HepG2 (cell line): Measurements from ENCODE around the gene SRRM3. TPM values are rescaled to one million over a fixed set of nuclear protein-coding genes. Genes with fewer than 3 reads are reported as not detected.
"Not testable (repeated sequence)": the region's sequence is repeated elsewhere in the genome, so short reads cannot be mapped to it uniquely, and the experiment has no call there.

Experiments
- ATAC-seq: fragments of 200-7000 bp; cut with Tn5 transposase; 3 replicates; pipeline ENCODE4 v1.9.1; 2020; ENCODE audit warnings: mild to moderate bottlenecking, moderate library complexity
- BruUV-seq: library from RNA; stranded (reverse); fragments of 400-500 nt; replicated peaks from 2 replicates; lab custom pipeline; 2021; lab: Mats Ljungman, UMichigan
- CTCF ChIA-PET: fragments of 300-600 bp; formaldehyde crosslinking; extraction: SDS; loops from one replicate; lab custom pipeline; 2021; ENCODE audit warnings: low total read pairs, inconsistent platforms, low intra/inter-chr PET ratio; lab: Yijun Ruan, JAX
- POLR2A ChIA-PET: fragments of 350-600 bp; sonication (Branson Sonifier 250); formaldehyde crosslinking; loops from one replicate; lab custom pipeline; 2020; ENCODE audit warnings: antibody characterized with exemption, inconsistent platforms; lab: Yijun Ruan, JAX
- DNase-seq: peaks from one replicate; pipeline ENCODE4 v3.0.0-alpha.2; 2015; ENCODE audit warnings: low spot score
- FAIRE-seq: peaks from 3 replicates; lab custom pipeline; 2011; peaks lifted over from hg19 to GRCh38; lab: Jason Lieb, UNC
- H2AFZ ChIP-seq: one replicate; pipeline ENCODE4 v1.6.1; 2011; ENCODE audit warnings: low read length, inconsistent platforms
- H3K27ac ChIP-seq: fragments of 300-600 bp; 3 replicates; pipeline ENCODE4 v1.8.0; 2011; ENCODE audit warnings: mixed run types, mild to moderate bottlenecking, mixed read lengths, low read length, inconsistent platforms; ENCODE audit not compliant: insufficient read depth; ENCODE audit errors: extremely low read length
- H3K27me3 ChIP-seq, 2 experiments: fragments of 200-600 bp in 1 of 2; 2 replicates in 1 of 2; 3 replicates in 1 of 2; pipeline versions ENCODE4 v1.6.0 to v1.8.0; 2011; ENCODE audit warnings: low read length in 2 of 2, mild to moderate bottlenecking in 2 of 2, moderate library complexity in 2 of 2, inconsistent platforms in 1 of 2; ENCODE audit not compliant: insufficient read depth in 2 of 2, control insufficient read depth in 1 of 2
- H3K36me3 ChIP-seq, 2 experiments: fragments of 200-600 bp in 1 of 2; replicated peaks in 1 of 2; 2 replicates in 1 of 2; 3 replicates in 1 of 2; pipeline versions ENCODE4 v1.5.1 to v1.8.0; 2011; ENCODE audit warnings: low read length in 2 of 2, inconsistent platforms in 1 of 2; ENCODE audit not compliant: insufficient read depth in 2 of 2, control insufficient read depth in 1 of 2
- H3K4me1 ChIP-seq: 2 replicates; pipeline ENCODE4 v1.5.1; 2012; ENCODE audit warnings: low read length, inconsistent platforms; ENCODE audit not compliant: insufficient read depth
- H3K4me2 ChIP-seq: 2 replicates; pipeline ENCODE4 v1.6.0; 2011; ENCODE audit warnings: low read depth, low read length, inconsistent platforms
- H3K4me3 ChIP-seq, 3 experiments: fragments of 200-600 bp in 1 of 3; sonication (generic), shearing (Covaris generic) in 1 of 3; replicated peaks in 1 of 3; 2 replicates each; pipeline ENCODE4 v1.5.1; 2011 to 2016; ENCODE audit warnings: low read length in 3 of 3, inconsistent platforms in 2 of 3, low read depth in 2 of 3, mild to moderate bottlenecking in 2 of 3, control low read depth in 1 of 3, mixed read lengths in 1 of 3; ENCODE audit not compliant: insufficient read depth in 1 of 3
- H3K79me2 ChIP-seq: one replicate; pipeline ENCODE4 v1.6.1; 2011; ENCODE audit warnings: low read length, inconsistent platforms; ENCODE audit not compliant: insufficient read depth
- H3K9ac ChIP-seq: 2 replicates; pipeline ENCODE4 v1.6.0; 2011; ENCODE audit warnings: mild to moderate bottlenecking, low read depth, low read length, inconsistent platforms; ENCODE audit not compliant: insufficient read depth
- H3K9me3 ChIP-seq: 2 replicates; pipeline ENCODE4 v1.5.1; 2012; ENCODE audit warnings: mild to moderate bottlenecking, low read length
- H4K20me1 ChIP-seq: 2 replicates; pipeline ENCODE4 v1.6.0; 2011; ENCODE audit warnings: inconsistent platforms, mild to moderate bottlenecking, low read length, moderate library complexity; ENCODE audit not compliant: insufficient read depth
- IRF2 ChIP-seq: IDR thresholded peaks from 2 replicates; pipeline ENCODE4 v1.6.1; 2018; ENCODE audit warnings: missing genetic modification reagents, missing compliant biosample characterization
- NCOR1 ChIP-seq: fragments of 200-600 bp; sonication (generic); IDR thresholded peaks from 2 replicates; pipeline ENCODE4 v1.7.0; 2017; ENCODE audit warnings: antibody characterized with exemption, low read length, borderline replicate concordance
- SRF ChIP-seq: IDR thresholded peaks from 2 replicates; pipeline ENCODE4 v1.6.1; 2011; ENCODE audit warnings: mild to moderate bottlenecking, low read depth, low read length, moderate library complexity
- ZNF121 ChIP-seq: sonication (generic); formaldehyde crosslinking; IDR thresholded peaks from 2 replicates; pipeline ENCODE4 v1.5.0; 2020; ENCODE audit warnings: mild to moderate bottlenecking, missing genetic modification reagents
- ZNF564 ChIP-seq: sonication (generic); formaldehyde crosslinking; IDR thresholded peaks from 2 replicates; pipeline ENCODE4 v1.8.1; 2023; ENCODE audit warnings: mild to moderate bottlenecking, missing genetic modification reagents
- WGBS: methylation state at CpG from one replicate; pipeline ENCODE4 v1.1.6; 2017; ENCODE audit warnings: low lambda C conversion rate; 5-methylcytosine and 5-hydroxymethylcytosine counted together
- in situ Hi-C: cut with HindIII; loops from 2 replicates; pipeline ENCODE4 v1.10.0; 2017; ENCODE audit warnings: low pct_unique_long_range_greater_than_20kb; ENCODE audit not compliant: extremely low pct_ligation_motif_present
- intact Hi-C: fragments of 100-400 bp; cut with micrococcal nuclease; formaldehyde crosslinking; loops from one replicate; pipeline ENCODE4 v1.10.0; 2022; ENCODE audit not compliant: unreplicated experiment
- polyA plus RNA-seq, 8 experiments: library from polyadenylated mRNA; depleted of rRNA in 3 of 8; stranded (reverse) in 7 of 8; unstranded in 1 of 8; fragments of >200 nt; fragmentation: Illumina TruSeq in 4 of 8; extraction: Trizol in 4 of 8; gene quantifications; 2 replicates each; pipeline versions ENCODE4 v1.2.1 to v1.2.3, GENCODE V29; 2011 to 2016; ENCODE audit warnings: low read depth in 4 of 8, missing spikeins in 1 of 8, mixed read lengths in 1 of 8; ENCODE audit not compliant: insufficient read depth in 1 of 8
- total RNA-seq, 5 experiments: library from RNA; depleted of rRNA; stranded (reverse); fragments of >200 nt; fragmentation: Illumina TruSeq; extraction: Trizol; gene quantifications; 2 replicates each; pipeline ENCODE4 v1.2.3, GENCODE V29; 2016; ENCODE audit warnings: low read depth in 1 of 5
- TF ChIP-seq, protein P1 (sequence below): IDR thresholded peaks from 2 replicates; pipeline ENCODE4 v1.6.1; 2018; ENCODE audit warnings: missing genetic modification reagents, mild to moderate bottlenecking, missing compliant biosample characterization
- TF ChIP-seq, protein P2 (sequence below): sonication (generic); formaldehyde crosslinking; IDR thresholded peaks from 2 replicates; pipeline ENCODE4 v1.5.0; 2020; ENCODE audit warnings: mild to moderate bottlenecking, missing genetic modification reagents

Gene SRRM3
- total and polyA plus RNA-seq, 2 of the 13 experiments (the other 11 are each of a cell fraction or from before 2014, with no cell fraction given) = 0.13 to 0.54 TPM

DNA sequence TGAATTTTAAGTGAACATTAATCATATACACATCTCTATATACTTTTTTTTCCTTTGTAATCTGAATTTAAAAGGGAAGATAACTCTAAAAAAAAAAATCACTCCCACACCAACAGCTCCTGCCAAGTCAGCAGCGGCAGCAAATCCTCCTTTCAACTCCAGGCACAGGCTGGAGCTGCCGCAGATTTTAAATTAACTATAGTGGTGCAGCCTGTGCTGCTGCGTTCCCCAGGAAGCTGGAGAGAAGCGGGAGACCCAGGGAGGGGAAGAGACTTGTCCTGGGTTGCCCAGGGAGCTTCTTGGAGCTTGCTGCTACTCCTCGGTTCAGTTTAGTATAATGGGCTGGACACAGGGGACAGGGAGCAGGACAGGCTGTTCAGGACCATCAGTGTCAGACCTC lies 68.2 kb downstream of the SRRM3 start:
- 38% methylated on average over 5 of the region's 5 CpGs for WGBS
- ChIA-PET CTCF (no interaction called here), POLR2A (interaction anchor here (0.8 to 1.3 kb wide), 2 partner anchors 10 to 22 kb away, joined by 3 read pairs; no protein-coding TSS in a partner anchor)
- BruUV-seq = TSS peak; percentile 24
- intact Hi-C loops = no loop called here
- TF ChIP-seq NCOR1 (no peak), ZNF564 (CRISPR knock-in tag) (no peak), SRF (no peak), IRF2 (CRISPR knock-in tag) (no peak)
- TF ChIP-seq, protein P1, sequence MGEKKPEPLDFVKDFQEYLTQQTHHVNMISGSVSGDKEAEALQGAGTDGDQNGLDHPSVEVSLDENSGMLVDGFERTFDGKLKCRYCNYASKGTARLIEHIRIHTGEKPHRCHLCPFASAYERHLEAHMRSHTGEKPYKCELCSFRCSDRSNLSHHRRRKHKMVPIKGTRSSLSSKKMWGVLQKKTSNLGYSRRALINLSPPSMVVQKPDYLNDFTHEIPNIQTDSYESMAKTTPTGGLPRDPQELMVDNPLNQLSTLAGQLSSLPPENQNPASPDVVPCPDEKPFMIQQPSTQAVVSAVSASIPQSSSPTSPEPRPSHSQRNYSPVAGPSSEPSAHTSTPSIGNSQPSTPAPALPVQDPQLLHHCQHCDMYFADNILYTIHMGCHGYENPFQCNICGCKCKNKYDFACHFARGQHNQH (CRISPR knock-in tag) = no peak
- no peak overlapping the region for H3K9ac ChIP-seq
- H3K79me2 ChIP-seq = no peaks in the 10 kb centered on the region
- no peaks in the 10 kb centered on the region for H3K9me3 ChIP-seq
- ATAC-seq = no peak
- no peak overlapping the region for H2AFZ ChIP-seq
- H3K4me3 ChIP-seq = no peak overlapping the region
- H3K4me1 ChIP-seq = peaks cover 9% of the 10 kb centered on the region
- no peak overlapping the region for H3K4me2 ChIP-seq
- H4K20me1 ChIP-seq = no peaks in the 10 kb centered on the region
- in situ Hi-C loops = no loop called here
- no peak overlapping the region for H3K27ac ChIP-seq
- FAIRE-seq = no peak
- no peak for DNase-seq
- peaks cover 0 to 24% of the 10 kb centered on the region in 2 experiments; a peak in 4 of 5 replicates for H3K27me3 ChIP-seq
- H3K36me3 ChIP-seq = no peaks in the 10 kb centered on the region

GRCh38 chr7:76271384-76271783 lies 69.7 kb downstream of the SRRM3 start:
- WGBS = 42% methylated on average over 2 of the region's 2 CpGs
- H3K4me2 ChIP-seq, H3K79me2 ChIP-seq, DNase-seq, H2AFZ ChIP-seq, H3K4me1 ChIP-seq, H3K4me3 ChIP-seq, BruUV-seq, H4K20me1 ChIP-seq, FAIRE-seq, H3K36me3 ChIP-seq, H3K9me3 ChIP-seq, POLR2A ChIA-PET, intact Hi-C loops, H3K9ac ChIP-seq, H3K27ac ChIP-seq, in situ Hi-C loops, CTCF ChIA-PET, ATAC-seq: not testable (repeated sequence)
- TF ChIP-seq, protein P2, sequence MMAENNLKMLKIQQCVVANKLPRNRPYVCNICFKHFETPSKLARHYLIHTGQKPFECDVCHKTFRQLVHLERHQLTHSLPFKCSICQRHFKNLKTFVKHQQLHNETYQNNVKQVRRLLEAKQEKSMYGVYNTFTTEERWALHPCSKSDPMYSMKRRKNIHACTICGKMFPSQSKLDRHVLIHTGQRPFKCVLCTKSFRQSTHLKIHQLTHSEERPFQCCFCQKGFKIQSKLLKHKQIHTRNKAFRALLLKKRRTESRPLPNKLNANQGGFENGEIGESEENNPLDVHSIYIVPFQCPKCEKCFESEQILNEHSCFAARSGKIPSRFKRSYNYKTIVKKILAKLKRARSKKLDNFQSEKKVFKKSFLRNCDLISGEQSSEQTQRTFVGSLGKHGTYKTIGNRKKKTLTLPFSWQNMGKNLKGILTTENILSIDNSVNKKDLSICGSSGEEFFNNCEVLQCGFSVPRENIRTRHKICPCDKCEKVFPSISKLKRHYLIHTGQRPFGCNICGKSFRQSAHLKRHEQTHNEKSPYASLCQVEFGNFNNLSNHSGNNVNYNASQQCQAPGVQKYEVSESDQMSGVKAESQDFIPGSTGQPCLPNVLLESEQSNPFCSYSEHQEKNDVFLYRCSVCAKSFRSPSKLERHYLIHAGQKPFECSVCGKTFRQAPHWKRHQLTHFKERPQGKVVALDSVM (CRISPR knock-in tag) = peak; percentile 40; the same call in 1 of the 2 replicates
- peak; percentile 51; the same call in 1 of the 2 replicates for TF ChIP-seq ZNF121
- H3K27me3 ChIP-seq = peaks cover 0 to 28% of the 10 kb centered on the region in 2 experiments; a peak in 4 of 5 replicates
